GM21360 (cell line): ENCODE measurements around the gene ITGA2.
"Not testable (repeated sequence)": the region's sequence is repeated elsewhere in the genome, so short reads cannot be mapped to it uniquely, and the experiment has no call there.

Experiments used
- ATAC-seq: cut with Tn5 transposase; IDR thresholded peaks from one replicate; pipeline ENCODE4 v1.9.1; 2021; ENCODE audit warnings: mild to moderate bottlenecking, moderate library complexity; ENCODE audit not compliant: unreplicated experiment

ITGA2 gene

GRCh38 chr5:53092242-53092641 lies 103.1 kb downstream of the ITGA2 start:
- ATAC-seq = no peak

GRCh38 chr5:53095217-53095616 lies 106.1 kb downstream of the ITGA2 start:
- ATAC-seq = no peak

- peak; percentile 65 for ATAC-seq
Measured at GRCh38 chr5:53095931-53096525, 106.9 kb downstream of the ITGA2 start.

GRCh38 chr5:53099546-53099945 lies 110.4 kb downstream of the ITGA2 start:
- ATAC-seq = no peak

- ATAC-seq = no peak
Measured at GRCh38 chr5:53100606-53101005, 111.5 kb downstream of the ITGA2 start.

- ATAC-seq = no peak
Measured at GRCh38 chr5:53105611-53106300, 116.6 kb downstream of the ITGA2 start.

- ATAC-seq = peak; percentile 12
Measured at GRCh38 chr5:53109056-53109442, 119.9 kb downstream of the ITGA2 start.

- ATAC-seq = peak; percentile 95
Measured at GRCh38 chr5:53109443-53110127, 120.4 kb downstream of the ITGA2 start, which contains the start of gene MOCS2. MOCS2 (minus strand) TSS chr5:53109757; CDS start chr5:53107174, 2,583 bp downstream.

GRCh38 chr5:53110156-53110555 lies 121.0 kb downstream of the ITGA2 start:
- ATAC-seq = peak; percentile 4

- no peak for ATAC-seq
Measured at GRCh38 chr5:53111139-53111538, 122.0 kb downstream of the ITGA2 start.

GRCh38 chr5:53112307-53112706 lies 123.2 kb downstream of the ITGA2 start:
- not testable (repeated sequence) for ATAC-seq

GRCh38 chr5:53112909-53113308 lies 123.8 kb downstream of the ITGA2 start:
- ATAC-seq = no peak

- no peak for ATAC-seq
Measured at GRCh38 chr5:53113947-53114346, 124.8 kb downstream of the ITGA2 start.

GRCh38 chr5:53114988-53115387 lies 125.8 kb downstream of the ITGA2 start:
- ATAC-seq = no peak

- ATAC-seq = no peak
Measured at GRCh38 chr5:53116597-53116996, 127.4 kb downstream of the ITGA2 start.

- no peak for ATAC-seq
Measured at GRCh38 chr5:53118879-53119278, 129.7 kb downstream of the ITGA2 start.

GRCh38 chr5:53120165-53120564 lies 131.0 kb downstream of the ITGA2 start:
- ATAC-seq = no peak

GRCh38 chr5:53123702-53124101 lies 134.6 kb downstream of the ITGA2 start:
- ATAC-seq = no peak

- ATAC-seq = no peak
Measured at GRCh38 chr5:53126521-53126920, 137.4 kb downstream of the ITGA2 start.

- no peak for ATAC-seq
Measured at GRCh38 chr5:53127107-53127506, 138.0 kb downstream of the ITGA2 start.

GRCh38 chr5:53128481-53128880 lies 139.3 kb downstream of the ITGA2 start:
- ATAC-seq = no peak

GRCh38 chr5:53130266-53130665 lies 141.1 kb downstream of the ITGA2 start:
- no peak for ATAC-seq
